Spleen (tissue), 7 donors: ENCODE measurements around the gene ZBTB32.

Source experiments
- POLR2A ChIP-seq, 3 donors: fragments of 450-650 bp; IDR thresholded peaks; one replicate each; pipeline ENCODE4 v1.5.1; 2017; ENCODE audit warnings: antibody characterized with exemption in 3 of 3, mild to moderate bottlenecking in 1 of 3
- POLR2AphosphoS5 ChIP-seq, 3 donors: sonication (generic); formaldehyde crosslinking; IDR thresholded peaks; one replicate each; pipeline ENCODE4 v1.5.1; 2017; ENCODE audit warnings: antibody characterized with exemption in 3 of 3
- TF ChIP-seq, protein P1 (sequence below), 11 experiments: fragments of 200-600 bp in 7 of 11; fragments of 450-650 bp in 4 of 11; sonication (generic) in 4 of 11; IDR thresholded peaks in 8 of 11; conservative IDR thresholded peaks in 3 of 11; 1 replicate in 7 of 11; 2 replicates in 4 of 11; pipeline versions ENCODE4 v1.4.0 to v1.8.0; 2016 to 2021; ENCODE audit warnings: antibody characterized with exemption in 11 of 11, inconsistent platforms in 4 of 11, mild to moderate bottlenecking in 1 of 11
- donor health status: DM: no; HTN: no; CAD: no; lungs with moderate emphysema.
- donor health status: DM: no; HTN: no; CAD: no.
- donor health status: DM: no; HTN: no; CAD: no.

GRCh38 chr19:35755550-35756376 is 51.4 kb downstream of the ZBTB32 start:
- TF ChIP-seq POLR2A (IDR thresholded peaks at IDR 0.05) = no peak
- peak in 2 of 3 donors; percentile 59 to 63 for TF ChIP-seq POLR2AphosphoS5 (IDR thresholded peaks at IDR 0.05)
- TF ChIP-seq, protein P1, sequence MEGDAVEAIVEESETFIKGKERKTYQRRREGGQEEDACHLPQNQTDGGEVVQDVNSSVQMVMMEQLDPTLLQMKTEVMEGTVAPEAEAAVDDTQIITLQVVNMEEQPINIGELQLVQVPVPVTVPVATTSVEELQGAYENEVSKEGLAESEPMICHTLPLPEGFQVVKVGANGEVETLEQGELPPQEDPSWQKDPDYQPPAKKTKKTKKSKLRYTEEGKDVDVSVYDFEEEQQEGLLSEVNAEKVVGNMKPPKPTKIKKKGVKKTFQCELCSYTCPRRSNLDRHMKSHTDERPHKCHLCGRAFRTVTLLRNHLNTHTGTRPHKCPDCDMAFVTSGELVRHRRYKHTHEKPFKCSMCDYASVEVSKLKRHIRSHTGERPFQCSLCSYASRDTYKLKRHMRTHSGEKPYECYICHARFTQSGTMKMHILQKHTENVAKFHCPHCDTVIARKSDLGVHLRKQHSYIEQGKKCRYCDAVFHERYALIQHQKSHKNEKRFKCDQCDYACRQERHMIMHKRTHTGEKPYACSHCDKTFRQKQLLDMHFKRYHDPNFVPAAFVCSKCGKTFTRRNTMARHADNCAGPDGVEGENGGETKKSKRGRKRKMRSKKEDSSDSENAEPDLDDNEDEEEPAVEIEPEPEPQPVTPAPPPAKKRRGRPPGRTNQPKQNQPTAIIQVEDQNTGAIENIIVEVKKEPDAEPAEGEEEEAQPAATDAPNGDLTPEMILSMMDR (IDR thresholded peaks at IDR 0.05 in 8 of 11, conservative IDR thresholded peaks at IDR 0.05 in 3 of 11) = no peak
